Endothelial cell of umbilical vein (primary cell): ENCODE measurements around the gene CEP85L. TPM values are rescaled to one million over a fixed set of nuclear protein-coding genes. Genes with fewer than 3 reads are reported as not detected.

Experiments used
- BruUV-seq: library from RNA; stranded (reverse); fragments of 400-500 nt; replicated peaks from 2 replicates; lab custom pipeline; 2021; lab: Mats Ljungman, UMichigan
- CTCF ChIA-PET: fragments of 300-600, 350-600 bp; sonication (Branson Sonifier 250); formaldehyde crosslinking; loops from one replicate; lab custom pipeline; 2021; ENCODE audit warnings: antibody characterized with exemption, inconsistent platforms; lab: Charles Lee
- POLR2A ChIA-PET: fragments of 300-600, 350-600 bp; sonication (Branson Sonifier 250); formaldehyde crosslinking; loops from one replicate; lab custom pipeline; 2021; ENCODE audit warnings: antibody characterized with exemption, inconsistent platforms; lab: Charles Lee
- DNase-seq: peaks from one replicate; pipeline ENCODE4 v3.0.0-alpha.2; 2011; ENCODE audit warnings: low read depth, low spot score
- FAIRE-seq: peaks from 2 replicates; lab custom pipeline; 2011; peaks lifted over from hg19 to GRCh38; lab: Jason Lieb, UNC
- H2AFZ ChIP-seq: 2 replicates; pipeline ENCODE4 v1.6.0; 2012; ENCODE audit warnings: low read depth, low read length, control low read depth, inconsistent platforms
- H3K27ac ChIP-seq: 2 replicates; pipeline ENCODE4 v1.5.1; 2011; ENCODE audit warnings: low read depth, mild to moderate bottlenecking, control low read depth, low read length, moderate library complexity; ENCODE audit not compliant: insufficient read depth
- H3K27me3 ChIP-seq, 2 experiments: 2 replicates each; pipeline versions ENCODE4 v1.6.0 to v1.6.1; 2011; ENCODE audit warnings: low read length in 2 of 2, mixed read lengths in 1 of 2; ENCODE audit not compliant: control insufficient read depth in 2 of 2, insufficient read depth in 2 of 2
- H3K36me3 ChIP-seq, 2 experiments: 2 replicates in 1 of 2; 3 replicates in 1 of 2; pipeline ENCODE4 v1.5.1; 2011; ENCODE audit warnings: low read length in 2 of 2, mild to moderate bottlenecking in 1 of 2, moderate library complexity in 1 of 2; ENCODE audit not compliant: control insufficient read depth in 2 of 2, insufficient read depth in 2 of 2; ENCODE audit errors: extremely low read depth in 1 of 2
- H3K4me1 ChIP-seq: 3 replicates; pipeline ENCODE4 v1.5.1; 2011; ENCODE audit warnings: mild to moderate bottlenecking, low read length; ENCODE audit not compliant: control insufficient read depth, insufficient read depth; ENCODE audit errors: extremely low read depth
- H3K4me2 ChIP-seq: 2 replicates; pipeline ENCODE4 v1.6.1; 2011; ENCODE audit warnings: low read length, control low read depth, mixed read lengths; ENCODE audit not compliant: insufficient read depth
- H3K4me3 ChIP-seq, 3 experiments: fragments of 200-600 bp in 1 of 3; sonication (generic), shearing (Covaris generic) in 1 of 3; replicated peaks in 1 of 3; 2 replicates each; pipeline ENCODE4 v1.5.1; 2011 to 2016; ENCODE audit warnings: control low read depth in 3 of 3, low read length in 3 of 3, mild to moderate bottlenecking in 2 of 3, inconsistent platforms in 1 of 3, low read depth in 1 of 3, moderate library complexity in 1 of 3; ENCODE audit not compliant: insufficient read depth in 1 of 3
- H3K79me2 ChIP-seq: 2 replicates; pipeline ENCODE4 v1.6.0; 2012; ENCODE audit warnings: low read length, inconsistent platforms; ENCODE audit not compliant: control insufficient read depth, insufficient read depth
- H3K9ac ChIP-seq: replicated peaks from 2 replicates; pipeline ENCODE3; 2011; ENCODE audit warnings: low read length, control low read depth; ENCODE audit not compliant: insufficient read depth; ENCODE audit errors: extremely low read depth
- H3K9me1 ChIP-seq: replicated peaks from 3 replicates; pipeline ENCODE4 v1.6.0; 2011; ENCODE audit warnings: mild to moderate bottlenecking, low read length; ENCODE audit not compliant: control insufficient read depth, insufficient read depth; ENCODE audit errors: extremely low read depth
- H3K9me3 ChIP-seq: replicated peaks from 2 replicates; pipeline ENCODE4 v1.5.1; 2012; ENCODE audit warnings: low read length, inconsistent platforms; ENCODE audit not compliant: control insufficient read depth, insufficient read depth
- H4K20me1 ChIP-seq: replicated peaks from 2 replicates; pipeline ENCODE3; 2011; ENCODE audit warnings: mild to moderate bottlenecking, low read length; ENCODE audit not compliant: control insufficient read depth, insufficient read depth; ENCODE audit errors: extremely low read depth
- EZH2 ChIP-seq: IDR thresholded peaks from 2 replicates; pipeline ENCODE4 v1.6.1; 2012; ENCODE audit warnings: borderline replicate concordance, low read depth, mild to moderate bottlenecking, moderate library complexity, low read length, inconsistent platforms; ENCODE audit not compliant: severe bottlenecking
- FOS ChIP-seq: IDR thresholded peaks from 2 replicates; pipeline ENCODE4 v1.6.1; 2011; ENCODE audit warnings: mild to moderate bottlenecking, low read length, moderate library complexity, borderline replicate concordance; ENCODE audit not compliant: insufficient read depth
- GATA2 ChIP-seq: IDR thresholded peaks from 2 replicates; pipeline ENCODE4 v1.7.0; 2011; ENCODE audit warnings: low read depth, mild to moderate bottlenecking, moderate library complexity, mixed read lengths, low read length; ENCODE audit not compliant: insufficient read length, insufficient read depth
- JUN ChIP-seq: IDR thresholded peaks from 2 replicates; pipeline ENCODE4 v1.6.1; 2011; ENCODE audit warnings: borderline replicate concordance, low read depth; ENCODE audit not compliant: insufficient read length, insufficient read depth
- MYC ChIP-seq: IDR thresholded peaks from one replicate; pipeline ENCODE4 v1.6.1; 2011; ENCODE audit warnings: mild to moderate bottlenecking, low read depth, low read length
- POLR2A ChIP-seq: IDR thresholded peaks from 2 replicates; pipeline ENCODE4 v1.6.1; 2012; ENCODE audit warnings: low read depth, mild to moderate bottlenecking, control low read depth, low read length
- POLR2AphosphoS5 ChIP-seq: IDR thresholded peaks from 2 replicates; pipeline ENCODE4 v1.6.1; 2012; ENCODE audit warnings: low read depth, mild to moderate bottlenecking, control low read depth, low read length, moderate library complexity; ENCODE audit not compliant: insufficient read depth
- dilution Hi-C: fragments of 300-500 bp; cut with MboI; formaldehyde crosslinking; loops from one replicate; pipeline ENCODE4 v1.15.0; 2019; ENCODE audit warnings: low sequenced_read_pairs; ENCODE audit not compliant: extremely low pct_ligation_motif_present
- intact Hi-C: fragments of 100-400 bp; cut with micrococcal nuclease; formaldehyde crosslinking; loops from one replicate; pipeline ENCODE4 v1.10.0; 2022
- polyA plus RNA-seq, 4 experiments: library from polyadenylated mRNA; depleted of rRNA in 3 of 4; stranded (reverse) in 3 of 4; unstranded in 1 of 4; fragments of >200 nt; gene quantifications; 2 replicates each; pipeline versions ENCODE4 v1.2.1 to v1.2.3, GENCODE V29; 2011 to 2012; ENCODE audit warnings: missing spikeins in 1 of 4
- total RNA-seq: library from RNA; stranded (reverse); gene quantifications from 2 replicates; pipeline ENCODE4 v1.2.3, GENCODE V29; 2021
- TF ChIP-seq, protein P1 (sequence below), 2 donors: IDR thresholded peaks; 1 replicate in 1 of 2; 2 replicates in 1 of 2; pipeline ENCODE4 v1.5.1; 2011; ENCODE audit warnings: low read length in 2 of 2, mild to moderate bottlenecking in 2 of 2, moderate library complexity in 2 of 2, control low read depth in 1 of 2, inconsistent platforms in 1 of 2, low read depth in 1 of 2; ENCODE audit not compliant: insufficient read depth in 1 of 2; ENCODE audit errors: extremely low read depth in 1 of 2
- TF ChIP-seq, protein P2 (sequence below): IDR thresholded peaks from 2 replicates; pipeline ENCODE4 v1.6.1; 2011; ENCODE audit not compliant: insufficient read depth, insufficient read length

CEP85L gene
- total and polyA plus RNA-seq, 2 donors (not counting 3 experiments of a cell fraction or from before 2014, with no cell fraction given) = 1.8 to 9.2 TPM

DNA sequence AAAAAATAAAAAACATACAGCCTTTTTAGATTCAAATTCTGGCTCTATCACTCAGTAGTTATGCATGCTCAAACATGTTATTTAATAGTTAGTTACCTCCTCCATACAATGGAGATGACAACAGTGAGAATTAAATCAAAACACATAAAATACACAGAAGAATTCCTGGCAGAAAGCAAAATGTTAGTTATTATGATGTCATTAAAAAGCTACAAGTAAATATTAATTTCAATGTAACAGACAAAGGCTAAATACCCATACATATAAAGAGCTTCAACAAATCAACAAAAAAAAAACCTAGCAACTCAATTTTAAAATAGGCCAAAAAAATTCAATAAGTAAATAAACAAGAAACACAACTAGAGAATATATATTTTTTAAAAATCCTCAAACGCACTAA, 81.9 kb downstream of the CEP85L start:
- BruUV-seq = no TSS peak
- H3K4me3 ChIP-seq = no peak overlapping the region
- intact Hi-C loops = loop anchor here (5.0 kb wide), 1 partner anchor 208 kb away; no protein-coding TSS in a partner anchor
- TF ChIP-seq GATA2 = no peak
- TF ChIP-seq MYC = no peak
- no peak for TF ChIP-seq POLR2A
- TF ChIP-seq, protein P1, sequence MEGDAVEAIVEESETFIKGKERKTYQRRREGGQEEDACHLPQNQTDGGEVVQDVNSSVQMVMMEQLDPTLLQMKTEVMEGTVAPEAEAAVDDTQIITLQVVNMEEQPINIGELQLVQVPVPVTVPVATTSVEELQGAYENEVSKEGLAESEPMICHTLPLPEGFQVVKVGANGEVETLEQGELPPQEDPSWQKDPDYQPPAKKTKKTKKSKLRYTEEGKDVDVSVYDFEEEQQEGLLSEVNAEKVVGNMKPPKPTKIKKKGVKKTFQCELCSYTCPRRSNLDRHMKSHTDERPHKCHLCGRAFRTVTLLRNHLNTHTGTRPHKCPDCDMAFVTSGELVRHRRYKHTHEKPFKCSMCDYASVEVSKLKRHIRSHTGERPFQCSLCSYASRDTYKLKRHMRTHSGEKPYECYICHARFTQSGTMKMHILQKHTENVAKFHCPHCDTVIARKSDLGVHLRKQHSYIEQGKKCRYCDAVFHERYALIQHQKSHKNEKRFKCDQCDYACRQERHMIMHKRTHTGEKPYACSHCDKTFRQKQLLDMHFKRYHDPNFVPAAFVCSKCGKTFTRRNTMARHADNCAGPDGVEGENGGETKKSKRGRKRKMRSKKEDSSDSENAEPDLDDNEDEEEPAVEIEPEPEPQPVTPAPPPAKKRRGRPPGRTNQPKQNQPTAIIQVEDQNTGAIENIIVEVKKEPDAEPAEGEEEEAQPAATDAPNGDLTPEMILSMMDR (IDR thresholded peaks at IDR 0.05; ENCODE audit: extremely low read depth in 1 of 2, insufficient read depth in 1 of 2, low read depth in 1 of 2, low read length in 2 of 2) = no peak
- TF ChIP-seq, protein P2, sequence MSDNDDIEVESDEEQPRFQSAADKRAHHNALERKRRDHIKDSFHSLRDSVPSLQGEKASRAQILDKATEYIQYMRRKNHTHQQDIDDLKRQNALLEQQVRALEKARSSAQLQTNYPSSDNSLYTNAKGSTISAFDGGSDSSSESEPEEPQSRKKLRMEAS = no peak
- TF ChIP-seq FOS = no peak
- no peak for TF ChIP-seq JUN
- no peak for TF ChIP-seq EZH2
- no peak for TF ChIP-seq POLR2AphosphoS5
- FAIRE-seq (no peak), DNase-seq (no peak)
- no peak overlapping the region for H3K9ac ChIP-seq
- no peak overlapping the region for H2AFZ ChIP-seq
- POLR2A ChIA-PET = no interaction called here
- no peak overlapping the region for H3K4me2 ChIP-seq
- H3K9me1 ChIP-seq = no peaks in the 10 kb centered on the region
- no peaks in the 10 kb centered on the region for H4K20me1 ChIP-seq
- peaks cover 5% of the 10 kb centered on the region for H3K9me3 ChIP-seq
- no peaks in the 10 kb centered on the region for H3K27me3 ChIP-seq
- H3K4me1 ChIP-seq = no peaks in the 10 kb centered on the region
- dilution Hi-C loops = no loop called here
- no peak overlapping the region for H3K27ac ChIP-seq
- H3K36me3 ChIP-seq = peaks cover 0 to 4% of the 10 kb centered on the region in 2 experiments
- H3K79me2 ChIP-seq = peaks cover 30% of the 10 kb centered on the region
- CTCF ChIA-PET = interaction anchor here (1.6 to 2.6 kb wide), 2 partner anchors 10 to 80 kb away, joined by 3 to 12 read pairs; no protein-coding TSS in a partner anchor
